ENCODE measurements around the gene HAS3. TPM values are rescaled to one million over a fixed set of nuclear protein-coding genes. Genes with fewer than 3 reads are reported as not detected.
A peak's percentile ranks its signal among the peaks of the same experiment; 100 is the strongest.
"Not testable (repeated sequence)": the region's sequence is repeated elsewhere in the genome, so short reads cannot be mapped to it uniquely, and the experiment has no call there.

The HAS3 gene, protein sequence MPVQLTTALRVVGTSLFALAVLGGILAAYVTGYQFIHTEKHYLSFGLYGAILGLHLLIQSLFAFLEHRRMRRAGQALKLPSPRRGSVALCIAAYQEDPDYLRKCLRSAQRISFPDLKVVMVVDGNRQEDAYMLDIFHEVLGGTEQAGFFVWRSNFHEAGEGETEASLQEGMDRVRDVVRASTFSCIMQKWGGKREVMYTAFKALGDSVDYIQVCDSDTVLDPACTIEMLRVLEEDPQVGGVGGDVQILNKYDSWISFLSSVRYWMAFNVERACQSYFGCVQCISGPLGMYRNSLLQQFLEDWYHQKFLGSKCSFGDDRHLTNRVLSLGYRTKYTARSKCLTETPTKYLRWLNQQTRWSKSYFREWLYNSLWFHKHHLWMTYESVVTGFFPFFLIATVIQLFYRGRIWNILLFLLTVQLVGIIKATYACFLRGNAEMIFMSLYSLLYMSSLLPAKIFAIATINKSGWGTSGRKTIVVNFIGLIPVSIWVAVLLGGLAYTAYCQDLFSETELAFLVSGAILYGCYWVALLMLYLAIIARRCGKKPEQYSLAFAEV
- 1 to 10 TPM; 3.0 to 4.5 TPM for total RNA-seq

- TF ChIP-seq POLR2AphosphoS5 (IDR thresholded peaks at IDR 0.05) (peak; percentile 34), POLR2A (IDR thresholded peaks at IDR 0.05) (peak; percentile 56), CTCF (IDR thresholded peaks at IDR 0.05) (peak in 2 of 4 experiments; percentile 23 to 39)
- DNase-seq (ENCODE audit: low spot score) = peak; percentile 52
- peak within 1 kb of the TSS in 1 of 2 donors; percentile 39 for H3K27ac ChIP-seq
- peaks cover 15% of the 10 kb centered on the region for H3K4me1 ChIP-seq (replicated peaks)
- H3K4me3 ChIP-seq = peak within 1 kb of the TSS; percentile 48 to 57
- WGBS = 1% methylated on average over 51 of the region's 80 CpGs
- no peaks in the 10 kb centered on the region for H3K27me3 ChIP-seq (replicated peaks; ENCODE audit: insufficient read depth)
- H3K36me3 ChIP-seq = no peaks in the 10 kb centered on the region
- H3K9me3 ChIP-seq = no peaks in the 10 kb centered on the region
- intact Hi-C loops (cut with DNase I) = loop anchor here (5.0 kb wide), 2 partner anchors 168 to 258 kb away; no protein-coding TSS in a partner anchor
Observed at GRCh38 chr16:69105501-69106361, at the start of gene HAS3. Gene HAS3 (plus strand): TSS chr16:69105653. CDS start chr16:69109396, 3,743 bp downstream.

DNA sequence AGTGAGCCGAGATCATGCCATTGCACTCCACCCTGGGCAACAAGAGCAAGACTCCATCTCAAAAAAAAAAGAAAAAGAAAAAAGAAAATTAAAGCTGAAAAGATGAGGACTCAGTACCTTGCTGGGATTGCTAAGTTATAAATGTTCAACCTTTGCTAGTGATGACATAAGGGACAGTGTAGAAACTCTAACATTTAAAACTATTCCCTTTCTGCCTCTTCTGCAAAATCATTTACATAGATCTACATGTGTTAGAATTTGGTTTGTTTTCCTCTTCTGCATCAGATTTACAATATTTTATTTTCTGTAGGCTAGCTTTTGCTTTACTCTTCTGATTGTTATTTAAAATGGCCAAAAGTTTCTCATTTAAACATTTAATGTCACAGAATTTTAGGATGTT lies 49.5 kb upstream of the HAS3 start:
- 88% methylated on average over 1 of the region's 1 CpG for WGBS
- no peak overlapping the region for H3K4me3 ChIP-seq
- intact Hi-C loops (cut with DNase I) = no loop called here
- no peaks in the 10 kb centered on the region for H3K36me3 ChIP-seq
- no peaks in the 10 kb centered on the region for H3K27me3 ChIP-seq (replicated peaks; ENCODE audit: insufficient read depth)
- no peak for TF ChIP-seq CTCF (IDR thresholded peaks at IDR 0.05)
- no peak for TF ChIP-seq POLR2A (IDR thresholded peaks at IDR 0.05)
- no peak for TF ChIP-seq POLR2AphosphoS5 (IDR thresholded peaks at IDR 0.05)
- peaks cover 2% of the 10 kb centered on the region for H3K4me1 ChIP-seq (replicated peaks)
- no peak for DNase-seq (ENCODE audit: low spot score)
- no peaks in the 10 kb centered on the region for H3K9me3 ChIP-seq
- H3K27ac ChIP-seq = no peak overlapping the region

DNA sequence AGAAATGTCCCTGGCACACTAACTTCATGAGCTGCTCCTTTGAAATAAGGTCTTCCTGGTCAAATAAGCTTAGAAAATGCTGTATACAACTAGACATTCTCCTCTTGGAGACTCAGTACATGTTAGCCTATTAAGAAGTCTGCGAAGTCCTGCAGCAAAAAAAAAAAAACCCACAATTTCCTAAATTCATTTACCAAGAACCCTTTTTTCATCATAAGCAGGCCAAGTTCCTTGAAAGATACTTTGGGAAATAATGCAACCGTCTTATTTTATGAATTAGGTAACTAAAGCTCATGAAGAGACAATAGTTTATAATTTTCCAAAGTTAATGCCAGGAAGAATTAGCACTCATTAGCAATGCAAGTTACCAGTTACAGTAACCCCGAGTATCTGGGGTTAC lies 49.0 kb upstream of the HAS3 start:
- WGBS = 87% methylated on average over 3 of the region's 3 CpGs
- H3K4me1 ChIP-seq (replicated peaks) = peaks cover 2% of the 10 kb centered on the region
- DNase-seq (ENCODE audit: low spot score) = no peak
- H3K27me3 ChIP-seq (replicated peaks; ENCODE audit: insufficient read depth) = no peaks in the 10 kb centered on the region
- intact Hi-C loops (cut with DNase I) = no loop called here
- H3K4me3 ChIP-seq = no peak overlapping the region
- no peaks in the 10 kb centered on the region for H3K36me3 ChIP-seq
- H3K27ac ChIP-seq = no peak overlapping the region
- TF ChIP-seq POLR2A (IDR thresholded peaks at IDR 0.05) (no peak), POLR2AphosphoS5 (IDR thresholded peaks at IDR 0.05) (no peak), CTCF (IDR thresholded peaks at IDR 0.05) (no peak)
- no peaks in the 10 kb centered on the region for H3K9me3 ChIP-seq

DNA sequence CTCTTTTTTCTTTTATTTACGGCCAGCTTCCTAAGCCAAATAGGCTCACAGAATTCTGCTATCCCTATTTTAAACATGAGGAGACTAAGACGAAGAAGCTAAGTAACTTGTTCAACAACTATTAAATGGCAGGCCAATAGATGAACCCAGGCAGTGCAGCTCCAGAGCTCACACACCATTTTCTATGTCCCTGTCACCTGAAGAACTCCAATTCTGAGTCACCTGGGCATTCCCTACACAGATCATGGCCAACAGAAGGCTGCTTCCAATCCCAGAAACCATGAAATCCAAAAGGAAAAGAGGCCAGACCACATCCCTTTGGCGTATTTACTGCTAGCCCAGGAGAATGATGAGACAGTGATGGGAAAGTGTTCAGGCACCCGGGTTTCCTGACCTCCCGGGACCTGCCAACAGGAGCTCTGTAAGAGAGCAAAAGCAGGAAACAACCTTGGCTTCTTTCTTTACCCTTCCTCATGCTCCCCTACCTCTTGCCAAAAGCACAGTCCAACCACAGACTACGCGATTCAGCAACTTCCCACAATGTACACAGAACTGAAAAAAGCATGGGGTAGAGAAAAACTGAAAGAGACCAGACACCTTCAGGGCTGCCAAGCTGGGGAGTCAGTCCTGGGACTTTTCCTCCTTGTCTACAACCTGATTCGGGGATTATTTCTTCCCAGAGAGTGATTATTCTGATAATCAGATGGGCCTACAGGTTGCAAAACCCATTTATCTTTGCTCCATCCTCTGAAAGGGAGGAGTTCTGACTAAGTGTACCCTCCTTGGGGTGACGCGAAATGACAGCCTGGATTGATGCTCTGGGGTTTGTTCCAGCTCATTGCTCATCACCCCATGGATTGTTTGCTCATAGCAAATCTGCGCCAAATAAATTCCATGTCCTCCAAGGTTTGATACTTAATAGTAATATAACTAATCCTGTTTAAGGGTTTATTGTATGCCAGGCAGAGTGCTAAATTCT lies 47.8 kb upstream of the HAS3 start:
- intact Hi-C loops (cut with DNase I) = no loop called here
- Histone ChIP-seq H3K27me3 (replicated peaks; ENCODE audit: insufficient read depth) (no peaks in the 10 kb centered on the region), H3K9me3 (no peaks in the 10 kb centered on the region), H3K36me3 (no peaks in the 10 kb centered on the region), H3K4me1 (replicated peaks) (peaks cover 2% of the 10 kb centered on the region), H3K4me3 (no peak overlapping the region), H3K27ac (peak overlapping the region; percentile 26 to 36)
- WGBS = 42% methylated on average over 11 of the region's 11 CpGs
- peak; percentile 50 for DNase-seq (ENCODE audit: low spot score)
- TF ChIP-seq POLR2A (IDR thresholded peaks at IDR 0.05) (no peak), POLR2AphosphoS5 (IDR thresholded peaks at IDR 0.05) (peak; percentile 7), CTCF (IDR thresholded peaks at IDR 0.05) (no peak)

GRCh38 chr16:69063491-69063890 lies 42.0 kb upstream of the HAS3 start:
- H3K4me1 ChIP-seq (replicated peaks); H3K9me3 ChIP-seq; H3K27ac ChIP-seq; intact Hi-C loops (cut with DNase I); DNase-seq (ENCODE audit: low spot score); H3K4me3 ChIP-seq; H3K27me3 ChIP-seq (replicated peaks; ENCODE audit: insufficient read depth); H3K36me3 ChIP-seq: not testable (repeated sequence)
- WGBS = 97% methylated on average over 8 of the region's 8 CpGs
